NB4 (cell line): Measurements from ENCODE around the gene ANKRD27.

Experiments used
- MYC ChIP-seq: IDR thresholded peaks from 2 replicates; pipeline ENCODE4 v1.6.1; 2011; ENCODE audit warnings: low read depth, low read length
- POLR2A ChIP-seq: IDR thresholded peaks from 2 replicates; pipeline ENCODE4 v1.6.1; 2011; ENCODE audit warnings: mild to moderate bottlenecking; ENCODE audit not compliant: insufficient read length; ENCODE audit errors: extremely low read depth
- TF ChIP-seq, protein P1 (sequence below): IDR thresholded peaks from one replicate; pipeline ENCODE4 v1.5.1; 2012; ENCODE audit warnings: low read depth, low read length
- TF ChIP-seq, protein P2 (sequence below): IDR thresholded peaks from 2 replicates; pipeline ENCODE4 v1.6.1; 2011; ENCODE audit warnings: low read depth, low read length

DNA sequence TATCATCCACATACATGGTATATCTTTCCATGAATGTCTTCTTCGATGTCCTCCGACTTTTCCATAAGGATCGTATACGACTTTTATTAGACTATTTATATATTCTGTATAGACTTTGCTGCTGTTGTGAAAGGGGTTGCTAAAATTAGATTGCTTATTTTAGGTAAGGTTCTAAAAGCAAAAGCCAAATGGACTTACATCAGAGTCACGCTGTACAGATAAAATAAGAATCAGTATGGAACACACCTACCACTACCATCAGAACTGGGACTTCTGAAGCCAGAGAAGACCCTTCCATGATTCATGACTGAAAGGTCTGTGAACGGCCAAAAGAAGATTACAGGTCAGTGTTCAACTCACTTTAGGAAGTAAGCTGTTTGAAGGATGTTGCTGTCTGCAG lies 8.9 kb downstream of the ANKRD27 start:
- no peak for TF ChIP-seq POLR2A
- TF ChIP-seq, protein P1, sequence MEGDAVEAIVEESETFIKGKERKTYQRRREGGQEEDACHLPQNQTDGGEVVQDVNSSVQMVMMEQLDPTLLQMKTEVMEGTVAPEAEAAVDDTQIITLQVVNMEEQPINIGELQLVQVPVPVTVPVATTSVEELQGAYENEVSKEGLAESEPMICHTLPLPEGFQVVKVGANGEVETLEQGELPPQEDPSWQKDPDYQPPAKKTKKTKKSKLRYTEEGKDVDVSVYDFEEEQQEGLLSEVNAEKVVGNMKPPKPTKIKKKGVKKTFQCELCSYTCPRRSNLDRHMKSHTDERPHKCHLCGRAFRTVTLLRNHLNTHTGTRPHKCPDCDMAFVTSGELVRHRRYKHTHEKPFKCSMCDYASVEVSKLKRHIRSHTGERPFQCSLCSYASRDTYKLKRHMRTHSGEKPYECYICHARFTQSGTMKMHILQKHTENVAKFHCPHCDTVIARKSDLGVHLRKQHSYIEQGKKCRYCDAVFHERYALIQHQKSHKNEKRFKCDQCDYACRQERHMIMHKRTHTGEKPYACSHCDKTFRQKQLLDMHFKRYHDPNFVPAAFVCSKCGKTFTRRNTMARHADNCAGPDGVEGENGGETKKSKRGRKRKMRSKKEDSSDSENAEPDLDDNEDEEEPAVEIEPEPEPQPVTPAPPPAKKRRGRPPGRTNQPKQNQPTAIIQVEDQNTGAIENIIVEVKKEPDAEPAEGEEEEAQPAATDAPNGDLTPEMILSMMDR, result no peak
- no peak for TF ChIP-seq MYC
- TF ChIP-seq, protein P2, sequence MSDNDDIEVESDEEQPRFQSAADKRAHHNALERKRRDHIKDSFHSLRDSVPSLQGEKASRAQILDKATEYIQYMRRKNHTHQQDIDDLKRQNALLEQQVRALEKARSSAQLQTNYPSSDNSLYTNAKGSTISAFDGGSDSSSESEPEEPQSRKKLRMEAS, result no peak
